ENCODE data around the gene ZBTB20. TPM values are rescaled to one million over a fixed set of nuclear protein-coding genes. Genes with fewer than 3 reads are reported as not detected.
"Not testable (repeated sequence)": the region's sequence is repeated elsewhere in the genome, so short reads cannot be mapped to it uniquely, and the experiment has no call there.

ZBTB20 gene
- total RNA-seq (16.8 and 37.3 TPM in 2 replicates), polyA plus RNA-seq (15.7 and 20.0 TPM in 2 replicates)

DNA sequence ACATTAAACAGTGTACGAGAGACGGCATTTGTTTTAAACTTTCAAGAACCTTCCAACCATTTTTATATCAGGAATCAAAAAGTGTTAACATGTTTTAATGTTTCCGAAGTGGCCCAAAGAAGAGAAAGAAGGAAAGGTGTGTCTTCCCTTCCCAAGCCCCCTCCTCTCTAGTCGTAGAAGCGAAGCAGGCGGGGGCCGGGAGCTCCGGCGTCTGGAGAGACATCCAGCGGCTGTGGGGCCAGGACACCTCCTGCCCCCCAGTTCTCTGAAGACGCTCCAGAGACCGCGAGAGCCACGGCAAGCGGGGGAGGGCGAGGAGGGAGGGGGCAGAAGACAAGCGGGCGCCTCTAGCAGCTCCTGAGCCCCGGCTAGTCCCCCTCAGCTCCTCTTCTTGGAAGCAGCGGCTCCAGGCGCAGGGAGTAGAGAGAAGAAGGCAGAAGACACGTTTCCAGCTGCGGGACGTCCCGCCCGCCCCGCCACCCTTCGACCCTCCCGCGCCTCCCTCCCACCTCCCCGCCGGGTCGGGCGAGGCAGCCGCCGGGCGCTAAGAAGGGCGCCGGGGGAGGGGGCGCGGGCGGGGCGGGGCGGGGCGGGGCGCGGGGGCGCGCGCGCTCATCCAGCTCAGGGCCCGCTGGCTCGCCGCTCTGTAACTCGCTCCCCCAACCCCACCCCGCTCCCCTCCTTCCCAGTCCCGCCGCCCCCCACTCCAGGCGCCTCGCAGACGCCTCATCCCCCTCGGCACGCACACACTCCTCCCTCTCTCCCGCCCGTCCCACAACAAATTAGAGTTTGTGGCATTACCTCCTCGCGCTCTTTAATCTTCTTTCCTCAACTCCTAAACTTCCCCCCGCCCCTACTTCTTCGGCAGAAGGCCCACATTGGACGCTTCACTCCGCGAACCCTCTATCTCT is at the start of gene ZBTB20:
TSS of gene ZBTB20 (minus strand) at position 871 of the 911 bp plus-strand sequence.
- TF ChIP-seq, protein P1, sequence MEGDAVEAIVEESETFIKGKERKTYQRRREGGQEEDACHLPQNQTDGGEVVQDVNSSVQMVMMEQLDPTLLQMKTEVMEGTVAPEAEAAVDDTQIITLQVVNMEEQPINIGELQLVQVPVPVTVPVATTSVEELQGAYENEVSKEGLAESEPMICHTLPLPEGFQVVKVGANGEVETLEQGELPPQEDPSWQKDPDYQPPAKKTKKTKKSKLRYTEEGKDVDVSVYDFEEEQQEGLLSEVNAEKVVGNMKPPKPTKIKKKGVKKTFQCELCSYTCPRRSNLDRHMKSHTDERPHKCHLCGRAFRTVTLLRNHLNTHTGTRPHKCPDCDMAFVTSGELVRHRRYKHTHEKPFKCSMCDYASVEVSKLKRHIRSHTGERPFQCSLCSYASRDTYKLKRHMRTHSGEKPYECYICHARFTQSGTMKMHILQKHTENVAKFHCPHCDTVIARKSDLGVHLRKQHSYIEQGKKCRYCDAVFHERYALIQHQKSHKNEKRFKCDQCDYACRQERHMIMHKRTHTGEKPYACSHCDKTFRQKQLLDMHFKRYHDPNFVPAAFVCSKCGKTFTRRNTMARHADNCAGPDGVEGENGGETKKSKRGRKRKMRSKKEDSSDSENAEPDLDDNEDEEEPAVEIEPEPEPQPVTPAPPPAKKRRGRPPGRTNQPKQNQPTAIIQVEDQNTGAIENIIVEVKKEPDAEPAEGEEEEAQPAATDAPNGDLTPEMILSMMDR (IDR thresholded peaks at IDR 0.05; ENCODE audit: low read depth, low read length), result no peak
- Histone ChIP-seq H3K36me3 (no peaks in the 10 kb centered on the region), H3K27me3 (no peaks in the 10 kb centered on the region), H3K9me3 (ENCODE audit: low read depth) (no peaks in the 10 kb centered on the region), H3K27ac (peak within 1 kb of the TSS; percentile 91), H3K4me1 (ENCODE audit: low read depth) (peaks cover 10% of the 10 kb centered on the region), H3K4me3 (peak within 1 kb of the TSS; percentile 97)
- DNase-seq (ENCODE audit: low read depth in 1 of 2, low spot score in 1 of 2), result peak; percentile 78 to 83

DNA sequence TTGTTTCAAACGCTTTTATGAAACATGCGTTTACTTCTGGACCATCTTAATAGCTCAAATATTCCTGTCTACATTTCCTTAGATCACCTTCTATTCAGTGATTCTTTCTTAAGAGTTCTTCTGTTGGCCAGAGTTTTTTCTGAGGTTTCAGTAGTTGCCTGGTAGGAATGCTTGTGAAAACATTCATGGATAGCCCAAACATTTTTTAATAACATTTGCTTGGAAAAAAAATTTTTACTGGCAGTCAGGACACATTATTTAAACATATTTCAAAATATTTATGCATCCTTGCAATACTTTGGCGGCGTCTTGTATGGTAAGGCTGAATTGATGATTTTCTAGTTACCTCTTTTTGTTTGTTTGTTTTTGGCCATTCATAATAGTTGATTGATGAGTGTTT is 47.4 kb upstream of the ZBTB20 start:
- no peaks in the 10 kb centered on the region for H3K9me3 ChIP-seq (ENCODE audit: low read depth)
- H3K36me3 ChIP-seq, result no peaks in the 10 kb centered on the region
- H3K27me3 ChIP-seq, result no peaks in the 10 kb centered on the region
- H3K4me3 ChIP-seq, result no peak overlapping the region
- H3K4me1 ChIP-seq (ENCODE audit: low read depth), result no peaks in the 10 kb centered on the region
- TF ChIP-seq, protein P1 (IDR thresholded peaks at IDR 0.05; ENCODE audit: low read depth, low read length), result no peak
- DNase-seq (ENCODE audit: low read depth in 1 of 2, low spot score in 1 of 2), result no peak
- no peak overlapping the region for H3K27ac ChIP-seq

- no peak overlapping the region for H3K27ac ChIP-seq
- TF ChIP-seq, protein P1 (IDR thresholded peaks at IDR 0.05; ENCODE audit: low read depth, low read length), result no peak
- H3K4me1 ChIP-seq (ENCODE audit: low read depth), result no peaks in the 10 kb centered on the region
- no peak overlapping the region for H3K4me3 ChIP-seq
- DNase-seq (ENCODE audit: low read depth in 1 of 2, low spot score in 1 of 2), result no peak
- H3K36me3 ChIP-seq, result no peaks in the 10 kb centered on the region
- no peaks in the 10 kb centered on the region for H3K27me3 ChIP-seq
- H3K9me3 ChIP-seq (ENCODE audit: low read depth), result no peaks in the 10 kb centered on the region
These were observed 43.7 kb upstream of the ZBTB20 start for GRCh38 chr3:115190747-115191146.

- Histone ChIP-seq H3K27ac (no peak overlapping the region), H3K4me3 (no peak overlapping the region), H3K4me1 (ENCODE audit: low read depth) (no peaks in the 10 kb centered on the region), H3K9me3 (ENCODE audit: low read depth) (no peaks in the 10 kb centered on the region), H3K27me3 (no peaks in the 10 kb centered on the region), H3K36me3 (no peaks in the 10 kb centered on the region)
- no peak for DNase-seq (ENCODE audit: low read depth in 1 of 2, low spot score in 1 of 2)
- TF ChIP-seq, protein P1 (IDR thresholded peaks at IDR 0.05; ENCODE audit: low read depth, low read length), result no peak
These were observed 40.2 kb upstream of the ZBTB20 start for GRCh38 chr3:115187149-115187757.

- Histone ChIP-seq H3K27ac (no peak overlapping the region), H3K27me3 (no peaks in the 10 kb centered on the region), H3K4me3 (no peak overlapping the region), H3K4me1 (ENCODE audit: low read depth) (no peaks in the 10 kb centered on the region), H3K36me3 (no peaks in the 10 kb centered on the region), H3K9me3 (ENCODE audit: low read depth) (no peaks in the 10 kb centered on the region)
- no peak for DNase-seq (ENCODE audit: low read depth in 1 of 2, low spot score in 1 of 2)
- TF ChIP-seq, protein P1 (IDR thresholded peaks at IDR 0.05; ENCODE audit: low read depth, low read length), result no peak
These were observed 39.5 kb upstream of the ZBTB20 start for GRCh38 chr3:115186351-115187148.

GRCh38 chr3:115184859-115185572 is 37.9 kb upstream of the ZBTB20 start:
- not testable (repeated sequence) for H3K4me1 ChIP-seq (ENCODE audit: low read depth); H3K36me3 ChIP-seq; H3K9me3 ChIP-seq (ENCODE audit: low read depth); H3K4me3 ChIP-seq; DNase-seq (ENCODE audit: low read depth in 1 of 2, low spot score in 1 of 2); H3K27ac ChIP-seq; H3K27me3 ChIP-seq

GRCh38 chr3:115178930-115179329 is 31.8 kb upstream of the ZBTB20 start:
- H3K4me3 ChIP-seq; H3K4me1 ChIP-seq (ENCODE audit: low read depth); H3K27ac ChIP-seq; H3K27me3 ChIP-seq; H3K9me3 ChIP-seq (ENCODE audit: low read depth); DNase-seq (ENCODE audit: low read depth in 1 of 2, low spot score in 1 of 2); H3K36me3 ChIP-seq: not testable (repeated sequence)
